Measurements from ENCODE around the gene MINK1. TPM values are rescaled to one million over a fixed set of nuclear protein-coding genes. Genes with fewer than 3 reads are reported as not detected.

MINK1 gene
- total and polyA plus RNA-seq, 2 of the 13 experiments (the other 11 are each of a cell fraction or from before 2014, with no cell fraction given): 17.2 to 63.9 TPM

DNA sequence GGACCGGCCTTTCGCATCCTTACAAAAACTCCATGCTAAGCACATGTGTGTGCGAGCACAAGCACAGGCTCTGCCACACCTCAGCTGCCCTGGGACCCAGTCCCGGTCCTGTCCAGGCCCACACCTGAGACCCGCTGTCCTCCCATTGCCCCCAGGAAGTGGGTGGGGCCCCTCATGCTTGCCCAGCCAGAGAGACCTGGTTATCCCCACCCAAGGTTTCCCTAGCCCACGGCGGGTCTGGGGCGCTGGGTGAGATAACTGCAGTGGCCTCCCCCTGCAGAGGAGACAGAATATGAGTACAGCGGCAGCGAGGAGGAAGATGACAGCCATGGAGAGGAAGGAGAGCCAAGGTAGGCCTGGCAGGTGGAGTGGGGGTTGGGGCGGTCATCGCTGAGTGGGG is 53.7 kb downstream of the MINK1 start:
- FAIRE-seq (no peak), ATAC-seq (no peak), DNase-seq (ENCODE audit: low spot score) (no peak)
- H3K36me3 ChIP-seq (replicated peaks in 1 of 2; ENCODE audit: control insufficient read depth in 1 of 2, insufficient read depth in 2 of 2, low read length in 2 of 2): peaks cover 31 to 68% of the 10 kb centered on the region in 2 experiments
- no peaks in the 10 kb centered on the region for H3K4me1 ChIP-seq (ENCODE audit: insufficient read depth, low read length)
- H3K4me2 ChIP-seq (ENCODE audit: low read depth, low read length): no peak overlapping the region
- intact Hi-C loops (cut with micrococcal nuclease; ENCODE audit: unreplicated experiment) (loop anchor here (10.0 kb wide), 2 partner anchors 52 to 322 kb away; partner anchors contain the start of genes GGT6 and MINK1), in situ Hi-C loops (cut with HindIII; ENCODE audit: extremely low pct_ligation_motif_present, low pct_unique_long_range_greater_than_20kb) (no loop called here)
- no TSS peak for BruUV-seq (replicated peaks)
- H4K20me1 ChIP-seq (ENCODE audit: insufficient read depth, low read length): no peaks in the 10 kb centered on the region
- H3K9me3 ChIP-seq (ENCODE audit: low read length): no peaks in the 10 kb centered on the region
- 94% methylated on average over 12 of the region's 12 CpGs for WGBS (ENCODE audit: low lambda C conversion rate)
- no peak overlapping the region for H2AFZ ChIP-seq (ENCODE audit: low read length)
- H3K9ac ChIP-seq (ENCODE audit: insufficient read depth, low read depth, low read length): no peak overlapping the region
- no peaks in the 10 kb centered on the region for H3K27me3 ChIP-seq (ENCODE audit: control insufficient read depth in 1 of 2, insufficient read depth in 2 of 2, low read length in 2 of 2)
- H3K4me3 ChIP-seq (replicated peaks in 1 of 3; ENCODE audit: insufficient read depth in 1 of 3, low read depth in 2 of 3, low read length in 3 of 3): no peak overlapping the region
- no peaks in the 10 kb centered on the region for H3K79me2 ChIP-seq (ENCODE audit: insufficient read depth, low read length)
- POLR2A ChIA-PET: no interaction called here
- CTCF ChIA-PET (ENCODE audit: low intra/inter-chr PET ratio, low total read pairs): interaction anchor here (1.0 kb wide), 1 partner anchor 100 kb away, joined by 4 read pairs; no protein-coding TSS in a partner anchor
- no peak overlapping the region for H3K27ac ChIP-seq (ENCODE audit: extremely low read length, insufficient read depth, low read length)
- TF ChIP-seq ZNF546 (CRISPR knock-in tag; conservative IDR thresholded peaks at IDR 0.05) (no peak), ZNF264 (CRISPR knock-in tag; IDR thresholded peaks at IDR 0.05) (no peak), ASH2L (IDR thresholded peaks at IDR 0.05; ENCODE audit: insufficient read length, low read depth, low read length) (no peak), NPAS2 (CRISPR knock-in tag; IDR thresholded peaks at IDR 0.05; ENCODE audit: borderline replicate concordance) (no peak), ZNF143 (CRISPR knock-in tag; IDR thresholded peaks at IDR 0.05) (no peak), ZNF224 (CRISPR knock-in tag; IDR thresholded peaks at IDR 0.05) (no peak), ESRRA (CRISPR knock-in tag; IDR thresholded peaks at IDR 0.05; ENCODE audit: low read depth) (no peak), MIXL1 (CRISPR knock-in tag; IDR thresholded peaks at IDR 0.05) (no peak), ZMYM2 (CRISPR knock-in tag; IDR thresholded peaks at IDR 0.05) (no peak)
- TF ChIP-seq, protein P1, sequence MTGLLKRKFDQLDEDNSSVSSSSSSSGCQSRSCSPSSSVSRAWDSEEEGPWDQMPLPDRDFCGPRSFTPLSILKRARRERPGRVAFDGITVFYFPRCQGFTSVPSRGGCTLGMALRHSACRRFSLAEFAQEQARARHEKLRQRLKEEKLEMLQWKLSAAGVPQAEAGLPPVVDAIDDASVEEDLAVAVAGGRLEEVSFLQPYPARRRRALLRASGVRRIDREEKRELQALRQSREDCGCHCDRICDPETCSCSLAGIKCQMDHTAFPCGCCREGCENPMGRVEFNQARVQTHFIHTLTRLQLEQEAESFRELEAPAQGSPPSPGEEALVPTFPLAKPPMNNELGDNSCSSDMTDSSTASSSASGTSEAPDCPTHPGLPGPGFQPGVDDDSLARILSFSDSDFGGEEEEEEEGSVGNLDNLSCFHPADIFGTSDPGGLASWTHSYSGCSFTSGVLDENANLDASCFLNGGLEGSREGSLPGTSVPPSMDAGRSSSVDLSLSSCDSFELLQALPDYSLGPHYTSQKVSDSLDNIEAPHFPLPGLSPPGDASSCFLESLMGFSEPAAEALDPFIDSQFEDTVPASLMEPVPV (CRISPR knock-in tag; IDR thresholded peaks at IDR 0.05): no peak
- TF ChIP-seq, protein P2, sequence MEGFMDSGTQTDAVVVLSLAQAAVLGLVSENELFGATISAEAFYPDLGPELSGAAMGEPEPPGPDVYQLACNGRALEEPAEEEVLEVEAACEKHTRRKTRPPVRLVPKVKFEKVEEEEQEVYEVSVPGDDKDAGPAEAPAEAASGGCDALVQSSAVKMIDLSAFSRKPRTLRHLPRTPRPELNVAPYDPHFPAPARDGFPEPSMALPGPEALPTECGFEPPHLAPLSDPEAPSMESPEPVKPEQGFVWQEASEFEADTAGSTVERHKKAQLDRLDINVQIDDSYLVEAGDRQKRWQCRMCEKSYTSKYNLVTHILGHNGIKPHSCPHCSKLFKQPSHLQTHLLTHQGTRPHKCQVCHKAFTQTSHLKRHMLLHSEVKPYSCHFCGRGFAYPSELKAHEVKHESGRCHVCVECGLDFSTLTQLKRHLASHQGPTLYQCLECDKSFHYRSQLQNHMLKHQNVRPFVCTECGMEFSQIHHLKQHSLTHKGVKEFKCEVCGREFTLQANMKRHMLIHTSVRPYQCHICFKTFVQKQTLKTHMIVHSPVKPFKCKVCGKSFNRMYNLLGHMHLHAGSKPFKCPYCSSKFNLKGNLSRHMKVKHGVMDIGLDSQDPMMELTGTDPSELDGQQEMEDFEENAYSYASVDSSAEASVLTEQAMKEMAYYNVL (CRISPR knock-in tag; IDR thresholded peaks at IDR 0.05; ENCODE audit: borderline replicate concordance): no peak
- TF ChIP-seq, protein P3, sequence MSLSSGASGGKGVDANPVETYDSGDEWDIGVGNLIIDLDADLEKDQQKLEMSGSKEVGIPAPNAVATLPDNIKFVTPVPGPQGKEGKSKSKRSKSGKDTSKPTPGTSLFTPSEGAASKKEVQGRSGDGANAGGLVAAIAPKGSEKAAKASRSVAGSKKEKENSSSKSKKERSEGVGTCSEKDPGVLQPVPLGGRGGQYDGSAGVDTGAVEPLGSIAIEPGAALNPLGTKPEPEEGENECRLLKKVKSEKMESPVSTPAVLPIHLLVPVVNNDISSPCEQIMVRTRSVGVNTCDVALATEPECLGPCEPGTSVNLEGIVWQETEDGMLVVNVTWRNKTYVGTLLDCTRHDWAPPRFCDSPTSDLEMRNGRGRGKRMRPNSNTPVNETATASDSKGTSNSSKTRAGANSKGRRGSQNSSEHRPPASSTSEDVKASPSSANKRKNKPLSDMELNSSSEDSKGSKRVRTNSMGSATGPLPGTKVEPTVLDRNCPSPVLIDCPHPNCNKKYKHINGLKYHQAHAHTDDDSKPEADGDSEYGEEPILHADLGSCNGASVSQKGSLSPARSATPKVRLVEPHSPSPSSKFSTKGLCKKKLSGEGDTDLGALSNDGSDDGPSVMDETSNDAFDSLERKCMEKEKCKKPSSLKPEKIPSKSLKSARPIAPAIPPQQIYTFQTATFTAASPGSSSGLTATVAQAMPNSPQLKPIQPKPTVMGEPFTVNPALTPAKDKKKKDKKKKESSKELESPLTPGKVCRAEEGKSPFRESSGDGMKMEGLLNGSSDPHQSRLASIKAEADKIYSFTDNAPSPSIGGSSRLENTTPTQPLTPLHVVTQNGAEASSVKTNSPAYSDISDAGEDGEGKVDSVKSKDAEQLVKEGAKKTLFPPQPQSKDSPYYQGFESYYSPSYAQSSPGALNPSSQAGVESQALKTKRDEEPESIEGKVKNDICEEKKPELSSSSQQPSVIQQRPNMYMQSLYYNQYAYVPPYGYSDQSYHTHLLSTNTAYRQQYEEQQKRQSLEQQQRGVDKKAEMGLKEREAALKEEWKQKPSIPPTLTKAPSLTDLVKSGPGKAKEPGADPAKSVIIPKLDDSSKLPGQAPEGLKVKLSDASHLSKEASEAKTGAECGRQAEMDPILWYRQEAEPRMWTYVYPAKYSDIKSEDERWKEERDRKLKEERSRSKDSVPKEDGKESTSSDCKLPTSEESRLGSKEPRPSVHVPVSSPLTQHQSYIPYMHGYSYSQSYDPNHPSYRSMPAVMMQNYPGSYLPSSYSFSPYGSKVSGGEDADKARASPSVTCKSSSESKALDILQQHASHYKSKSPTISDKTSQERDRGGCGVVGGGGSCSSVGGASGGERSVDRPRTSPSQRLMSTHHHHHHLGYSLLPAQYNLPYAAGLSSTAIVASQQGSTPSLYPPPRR (CRISPR knock-in tag; IDR thresholded peaks at IDR 0.05; ENCODE audit: borderline replicate concordance): no peak
- TF ChIP-seq, protein P4, sequence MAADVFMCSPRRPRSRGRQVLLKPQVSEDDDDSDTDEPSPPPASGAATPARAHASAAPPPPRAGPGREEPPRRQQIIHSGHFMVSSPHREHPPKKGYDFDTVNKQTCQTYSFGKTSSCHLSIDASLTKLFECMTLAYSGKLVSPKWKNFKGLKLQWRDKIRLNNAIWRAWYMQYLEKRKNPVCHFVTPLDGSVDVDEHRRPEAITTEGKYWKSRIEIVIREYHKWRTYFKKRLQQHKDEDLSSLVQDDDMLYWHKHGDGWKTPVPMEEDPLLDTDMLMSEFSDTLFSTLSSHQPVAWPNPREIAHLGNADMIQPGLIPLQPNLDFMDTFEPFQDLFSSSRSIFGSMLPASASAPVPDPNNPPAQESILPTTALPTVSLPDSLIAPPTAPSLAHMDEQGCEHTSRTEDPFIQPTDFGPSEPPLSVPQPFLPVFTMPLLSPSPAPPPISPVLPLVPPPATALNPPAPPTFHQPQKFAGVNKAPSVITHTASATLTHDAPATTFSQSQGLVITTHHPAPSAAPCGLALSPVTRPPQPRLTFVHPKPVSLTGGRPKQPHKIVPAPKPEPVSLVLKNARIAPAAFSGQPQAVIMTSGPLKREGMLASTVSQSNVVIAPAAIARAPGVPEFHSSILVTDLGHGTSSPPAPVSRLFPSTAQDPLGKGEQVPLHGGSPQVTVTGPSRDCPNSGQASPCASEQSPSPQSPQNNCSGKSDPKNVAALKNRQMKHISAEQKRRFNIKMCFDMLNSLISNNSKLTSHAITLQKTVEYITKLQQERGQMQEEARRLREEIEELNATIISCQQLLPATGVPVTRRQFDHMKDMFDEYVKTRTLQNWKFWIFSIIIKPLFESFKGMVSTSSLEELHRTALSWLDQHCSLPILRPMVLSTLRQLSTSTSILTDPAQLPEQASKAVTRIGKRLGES (CRISPR knock-in tag; IDR thresholded peaks at IDR 0.05; ENCODE audit: borderline replicate concordance): no peak
